HG03095 (cell line): Measurements from ENCODE around the gene S100A7A.

Source experiments
- ATAC-seq: cut with Tn5 transposase; IDR thresholded peaks from one replicate; pipeline ENCODE4 v1.9.1; 2021; ENCODE audit warnings: moderate library complexity; ENCODE audit not compliant: unreplicated experiment

Gene S100A7A

DNA sequence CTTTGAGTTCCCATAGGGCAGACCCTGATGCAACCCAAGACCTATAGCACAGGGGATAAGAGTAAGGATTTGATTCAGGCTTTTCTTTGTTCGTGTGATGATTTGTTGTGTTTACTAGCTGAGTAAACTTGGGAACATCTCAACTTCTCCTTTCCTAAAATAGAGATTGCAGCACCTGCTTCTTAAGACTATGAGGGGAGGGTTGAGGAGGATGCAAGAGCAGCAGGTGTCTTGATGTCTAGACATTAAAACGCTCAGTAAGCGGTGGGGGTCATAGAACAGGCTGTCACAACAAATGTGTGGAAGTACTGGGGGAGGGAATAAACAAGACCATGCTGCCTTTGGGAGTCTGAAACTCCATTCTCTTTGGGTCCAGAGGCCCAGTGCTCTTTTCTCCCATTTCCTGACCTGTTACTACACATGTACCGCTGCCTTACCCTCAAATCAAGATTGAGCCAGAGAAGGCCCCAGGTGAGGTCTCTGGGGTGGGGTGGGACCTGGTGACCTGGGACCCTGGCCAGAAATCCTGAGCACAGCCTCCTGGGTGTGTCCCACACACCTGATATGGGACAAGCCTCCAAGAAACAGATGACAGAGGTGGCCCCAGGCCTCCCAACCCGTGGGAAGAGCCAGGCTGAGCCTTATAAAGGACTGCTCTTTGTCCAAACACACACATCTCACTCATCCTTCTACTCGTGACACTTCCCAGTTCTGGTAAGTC, at the start of gene S100A7A:
TSS of gene S100A7A (plus strand) at position 671 of the 721 bp plus-strand sequence. CDS start 1,563 bp downstream, outside the sequence.
- no peak for ATAC-seq

DNA sequence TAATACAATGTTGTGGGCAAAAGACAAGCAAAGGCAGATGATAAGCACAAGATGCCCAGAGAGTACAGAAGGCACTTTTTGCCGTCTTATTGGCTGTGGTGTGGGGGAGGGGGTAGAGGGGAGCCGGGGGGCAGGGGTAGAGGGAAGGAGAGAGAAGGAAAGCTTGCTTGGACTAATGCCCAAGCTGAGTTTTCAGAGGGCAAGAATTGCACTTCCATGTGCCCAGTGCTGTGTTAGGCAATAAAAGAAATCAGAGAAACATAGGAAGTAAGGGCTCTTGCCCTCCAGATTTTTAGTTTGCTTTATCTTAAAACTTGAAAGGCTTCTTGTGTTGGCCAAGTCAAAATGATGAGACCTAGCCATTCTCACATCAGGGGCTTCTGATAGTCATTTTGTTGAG, 49.2 kb upstream of the S100A7A start:
- ATAC-seq, result no peak

DNA sequence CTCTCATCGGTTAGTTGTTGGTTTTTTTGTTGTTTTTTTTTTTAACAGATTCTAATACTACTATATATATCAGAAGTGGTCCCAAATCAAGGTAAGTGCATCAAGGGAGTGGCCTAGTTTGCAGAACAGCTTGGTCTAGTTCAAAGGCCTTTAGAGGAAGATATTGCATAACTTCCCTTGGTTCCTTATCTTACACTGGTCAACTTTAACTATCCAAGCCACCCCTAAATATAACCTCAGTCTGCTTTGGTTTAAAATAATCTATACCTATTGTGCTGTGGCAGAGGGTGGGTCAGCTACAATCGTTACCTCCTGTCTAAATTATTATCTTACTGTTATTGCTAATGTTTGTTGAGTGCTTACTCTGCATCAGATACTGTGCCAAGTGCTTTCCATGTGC, 47.8 kb upstream of the S100A7A start:
- ATAC-seq, result no peak

DNA sequence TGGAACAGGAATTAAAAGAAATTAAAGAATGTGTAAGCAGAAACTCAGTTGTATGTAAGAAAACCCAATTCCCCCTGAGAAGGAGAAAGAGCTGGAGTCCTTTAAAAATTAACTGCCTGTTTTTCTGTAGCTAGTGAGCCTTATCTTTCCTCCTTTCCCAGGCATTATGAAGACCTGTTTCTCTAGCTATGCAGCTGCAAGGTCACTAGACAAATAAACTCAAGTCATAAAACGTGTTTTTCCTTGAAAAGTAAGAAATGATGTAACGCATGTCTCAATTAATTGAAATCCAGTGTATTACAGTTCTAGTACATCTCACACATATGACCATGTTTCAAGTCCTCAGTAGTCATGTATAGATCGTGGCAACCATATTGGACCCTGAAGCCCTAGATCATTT, 46.2 kb upstream of the S100A7A start:
- no peak for ATAC-seq

DNA sequence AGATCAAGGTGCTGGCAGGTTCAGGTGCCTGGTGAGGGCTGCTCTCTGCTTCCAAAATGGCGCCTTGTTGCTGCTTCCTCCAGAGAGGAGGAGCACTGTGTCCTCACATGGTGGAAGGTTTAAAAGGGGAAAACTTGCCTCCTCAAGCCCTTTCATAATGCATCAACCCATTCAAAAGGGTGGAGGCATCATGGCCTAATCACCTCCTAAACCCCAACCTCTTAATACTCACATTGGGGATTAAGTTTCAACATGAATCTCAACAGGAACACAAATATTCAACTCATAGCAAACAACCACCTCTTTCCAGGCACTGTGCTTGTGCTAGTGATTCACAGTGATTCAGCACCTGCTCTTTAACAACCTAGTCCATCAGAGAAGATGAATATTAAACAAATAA, 45.1 kb upstream of the S100A7A start:
- ATAC-seq, result no peak

DNA sequence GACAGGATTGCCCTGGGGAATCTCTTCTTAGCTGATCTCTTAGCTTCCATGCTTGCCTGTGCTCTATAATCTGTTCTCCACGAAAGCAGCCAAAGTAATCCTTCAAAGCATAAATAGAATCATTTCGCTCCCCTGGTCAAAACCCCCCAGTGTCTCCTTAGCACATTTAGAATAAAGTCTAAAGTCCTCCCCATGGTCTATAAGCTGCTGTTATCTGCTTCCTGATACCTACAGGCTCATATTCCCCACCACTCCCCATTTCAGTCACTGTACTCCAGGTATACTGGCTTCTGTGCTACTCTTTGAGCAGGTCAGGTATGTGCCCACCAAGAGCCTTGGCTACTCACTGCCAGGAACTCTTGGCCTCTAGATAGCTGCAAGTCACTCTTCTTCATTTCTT, 43.7 kb upstream of the S100A7A start:
- no peak for ATAC-seq

DNA sequence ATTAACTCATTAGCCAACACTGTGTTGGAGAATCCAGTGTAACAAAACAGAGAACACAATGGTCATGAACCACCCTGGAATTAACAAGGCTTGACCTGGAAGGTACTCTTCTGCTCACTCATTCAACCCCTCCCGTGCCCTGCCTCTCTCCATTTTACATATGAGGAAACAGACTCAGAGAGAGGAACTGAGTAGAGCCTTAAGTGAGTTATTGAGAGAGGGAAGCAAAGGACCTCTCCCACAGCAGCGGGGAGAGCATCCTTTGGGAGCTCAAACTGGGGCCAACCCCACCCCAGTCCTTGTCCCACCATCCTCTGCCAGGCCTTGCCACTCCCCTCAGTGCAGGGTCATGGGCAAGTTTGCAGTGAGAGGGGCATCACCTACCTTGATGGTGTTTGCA, 42.2 kb upstream of the S100A7A start:
- no peak for ATAC-seq

DNA sequence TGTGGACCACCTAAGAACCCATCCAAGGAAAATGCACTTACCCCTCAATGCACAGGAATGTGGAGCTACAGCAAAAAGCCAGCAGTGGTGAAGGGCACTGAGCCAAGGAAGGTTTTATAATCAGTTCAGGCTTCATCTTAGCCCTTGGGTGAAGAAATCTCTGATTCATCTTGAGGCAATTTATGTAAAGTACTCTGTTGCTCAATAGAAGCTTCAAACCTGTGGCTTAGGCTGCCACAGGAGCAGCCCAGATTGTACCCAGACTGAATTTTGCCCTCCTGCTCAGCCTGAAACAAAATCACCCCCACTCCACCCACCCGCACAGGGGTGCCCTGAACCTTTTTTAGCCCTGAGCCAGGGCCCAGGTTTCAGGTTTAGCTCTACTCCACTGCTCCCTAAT, 40.8 kb upstream of the S100A7A start, which contains the start of gene S100A12:
TSS of gene S100A12 (minus strand) at position 111 of the 400 bp plus-strand sequence. CDS start 1,029 bp downstream, outside the sequence.
- no peak for ATAC-seq

DNA sequence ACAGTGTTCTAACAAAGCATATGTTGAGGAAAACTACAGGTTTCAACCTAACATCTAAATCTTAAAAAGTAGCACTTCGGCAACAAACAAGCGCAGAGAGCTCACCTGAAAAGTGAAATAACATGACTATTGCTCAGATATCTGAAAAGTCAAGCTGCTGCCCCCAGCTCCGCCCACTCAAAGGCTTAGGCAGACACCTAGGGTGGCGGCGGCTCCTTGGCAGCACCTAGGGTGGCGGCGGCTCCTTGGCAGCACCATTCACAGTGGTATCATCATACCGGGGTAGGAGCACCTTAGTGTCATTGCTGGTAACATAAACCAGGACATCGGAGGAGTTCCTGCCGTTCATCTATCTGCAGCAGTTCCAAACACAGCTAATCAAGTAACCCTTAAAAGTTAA, 36.7 kb upstream of the S100A7A start:
- no peak for ATAC-seq

DNA sequence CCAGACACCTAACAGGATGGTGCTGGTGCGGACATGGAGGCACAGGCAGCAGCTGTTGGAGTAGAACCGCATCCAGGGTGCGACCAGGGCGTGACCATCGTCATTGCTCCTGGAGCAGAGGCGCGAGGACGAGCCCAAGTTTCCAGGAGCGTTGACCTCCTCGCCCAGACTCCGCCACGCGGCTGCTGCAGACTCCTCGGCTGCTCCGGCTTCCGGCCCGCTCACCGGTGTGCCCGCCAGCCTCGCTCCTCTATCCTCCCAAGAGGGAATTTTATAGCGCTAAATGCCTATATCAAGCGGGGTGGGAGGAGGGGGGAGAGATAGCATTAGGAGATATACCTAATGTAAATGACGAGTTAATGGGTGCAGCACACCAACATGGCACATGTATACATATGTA, 35.6 kb upstream of the S100A7A start:
- ATAC-seq, result no peak

DNA sequence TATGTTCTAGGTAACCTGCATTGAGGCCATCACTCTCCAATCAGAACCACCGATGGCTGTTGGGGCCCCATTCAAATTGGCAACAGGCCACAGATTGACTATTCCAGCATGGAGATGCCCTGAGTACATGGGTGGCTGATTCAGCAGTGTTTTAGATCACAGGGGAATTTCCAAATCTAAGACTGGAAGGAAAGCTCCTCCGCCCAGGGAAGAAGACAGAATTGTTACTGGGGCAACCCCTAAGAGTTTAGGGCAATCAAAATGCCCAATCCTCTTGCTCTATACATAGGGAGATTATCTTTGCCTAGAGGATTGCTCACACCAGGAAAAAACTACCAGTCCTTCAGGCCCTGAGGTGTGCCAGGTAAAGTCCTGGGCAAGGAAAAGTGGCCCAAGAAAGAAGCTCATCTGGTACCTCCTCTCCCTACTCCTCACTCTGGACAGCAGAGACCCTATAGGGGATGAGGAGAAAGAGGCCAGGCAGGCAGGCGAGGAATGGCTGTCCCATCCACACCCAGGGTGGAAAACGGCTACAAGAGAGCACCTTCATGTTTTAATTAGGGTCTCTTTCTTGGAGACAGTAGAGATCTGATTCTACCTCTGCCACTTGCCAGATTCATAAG, 31.3 kb upstream of the S100A7A start:
- ATAC-seq, result no peak

DNA sequence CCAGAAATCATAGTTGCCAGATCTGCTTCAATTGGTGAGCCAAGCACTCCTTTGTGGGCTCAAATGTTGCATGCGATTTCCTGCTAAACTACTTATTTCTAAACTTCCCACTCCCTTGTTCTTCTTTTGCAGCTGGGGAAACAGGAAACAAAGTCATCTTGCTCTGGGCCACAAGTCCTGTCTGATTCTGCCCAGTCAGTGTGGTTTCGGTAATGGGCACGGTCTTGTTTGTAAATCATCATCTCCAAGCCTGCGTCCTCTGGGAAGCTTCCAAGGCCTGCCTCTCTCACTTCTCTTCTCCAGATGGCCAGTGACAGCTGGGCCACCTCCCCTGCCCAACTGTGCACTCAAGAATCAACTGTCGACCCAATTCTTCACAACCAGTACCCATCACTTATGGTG, 29.8 kb upstream of the S100A7A start:
- ATAC-seq, result no peak

DNA sequence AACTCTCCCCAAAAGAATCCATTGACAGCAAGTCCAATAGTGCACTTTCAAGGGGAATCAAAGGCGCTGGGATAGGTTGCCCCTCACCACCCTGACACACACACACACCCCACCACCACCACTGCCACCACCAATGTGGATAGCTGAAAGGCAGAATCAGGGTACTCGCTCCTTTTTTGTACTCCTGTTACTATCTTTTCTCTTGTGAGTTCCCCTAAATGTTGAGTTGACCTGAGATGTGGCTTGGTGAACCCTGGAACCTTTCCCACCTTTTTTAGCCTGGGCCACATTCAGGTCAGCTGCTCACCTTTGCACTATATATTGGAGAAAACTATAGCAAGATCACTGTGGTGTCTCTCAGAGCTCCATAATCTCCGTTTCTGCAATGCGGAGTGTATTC, 29.3 kb upstream of the S100A7A start:
- no peak for ATAC-seq

DNA sequence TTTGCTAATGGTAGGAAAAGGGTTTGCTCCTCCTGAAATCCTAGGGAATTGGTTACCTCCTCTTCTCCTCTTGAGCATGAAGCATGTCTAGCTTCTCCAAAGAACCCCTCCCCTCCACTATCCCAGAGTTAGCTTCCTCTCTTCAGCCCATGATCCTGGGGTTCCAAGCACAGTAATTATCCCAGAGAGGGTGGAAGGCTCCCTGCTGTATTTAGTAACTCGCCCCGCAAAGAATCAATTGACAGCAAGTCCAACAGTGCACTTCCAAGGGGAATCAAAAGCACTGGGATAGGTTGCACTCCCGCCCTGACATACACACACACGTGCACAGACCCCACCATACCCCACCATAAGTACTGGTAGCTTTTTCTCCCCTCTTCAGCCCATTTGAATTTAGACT, 28.5 kb upstream of the S100A7A start:
- ATAC-seq, result no peak

DNA sequence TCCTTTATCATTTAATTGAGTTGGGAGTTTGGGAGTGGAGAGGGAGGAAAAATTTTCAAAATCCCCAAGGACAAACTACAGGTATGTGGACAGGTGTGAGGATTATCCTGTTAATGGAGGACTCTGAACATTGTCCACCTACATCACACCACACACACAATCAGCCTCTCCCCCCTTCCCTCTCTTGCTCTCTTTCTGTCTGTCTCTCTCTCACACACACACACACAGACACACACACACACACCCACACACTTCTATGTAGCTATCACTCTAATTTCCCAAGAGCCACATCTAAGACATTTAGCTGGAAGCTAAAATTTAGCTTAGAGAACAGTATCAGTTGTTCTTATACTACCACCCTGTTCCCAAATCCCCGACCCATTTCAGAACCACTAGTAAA, 26.9 kb upstream of the S100A7A start:
- ATAC-seq, result no peak

DNA sequence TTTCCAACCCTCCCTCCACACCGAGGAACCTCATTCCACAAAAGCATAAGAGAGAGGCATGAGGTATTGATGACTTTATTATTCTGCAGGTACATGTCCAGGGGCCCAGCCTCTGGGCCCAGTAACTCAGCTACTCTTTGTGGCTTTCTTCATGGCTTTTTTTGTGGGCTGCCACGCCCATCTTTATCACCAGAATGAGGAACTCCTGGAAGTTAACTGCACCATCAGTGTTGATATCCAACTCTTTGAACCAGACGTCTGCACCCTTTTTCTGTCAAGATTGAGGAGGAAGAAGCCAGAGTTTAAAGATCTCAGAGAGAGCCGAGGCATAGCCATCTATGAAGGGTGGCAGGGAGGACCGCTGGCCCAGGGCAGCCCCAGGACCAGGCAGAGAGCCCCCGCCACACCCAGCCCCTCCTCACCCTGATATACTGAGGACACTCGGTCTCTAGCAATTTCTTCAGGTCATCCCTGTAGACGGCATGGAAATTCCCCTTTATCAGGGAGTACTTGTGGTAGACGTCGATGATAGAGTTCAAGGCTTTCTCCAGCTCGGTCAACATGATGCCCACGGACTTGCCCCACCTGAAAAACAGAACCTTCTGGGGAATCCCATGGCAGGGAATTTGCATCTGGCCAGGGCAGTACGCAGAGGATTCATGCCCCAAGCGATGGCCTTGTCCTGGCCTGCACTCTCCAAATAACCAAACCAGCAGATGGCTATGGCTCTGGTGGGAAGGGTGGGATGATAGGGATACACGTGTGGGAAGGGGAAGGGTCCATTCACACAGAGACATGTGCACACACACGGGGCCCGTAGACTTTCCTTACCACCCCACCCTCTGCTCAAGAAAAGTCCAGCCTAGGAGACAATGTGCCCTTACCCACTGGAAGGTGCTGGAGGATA, 26.1 kb upstream of the S100A7A start:
- ATAC-seq, result no peak

DNA sequence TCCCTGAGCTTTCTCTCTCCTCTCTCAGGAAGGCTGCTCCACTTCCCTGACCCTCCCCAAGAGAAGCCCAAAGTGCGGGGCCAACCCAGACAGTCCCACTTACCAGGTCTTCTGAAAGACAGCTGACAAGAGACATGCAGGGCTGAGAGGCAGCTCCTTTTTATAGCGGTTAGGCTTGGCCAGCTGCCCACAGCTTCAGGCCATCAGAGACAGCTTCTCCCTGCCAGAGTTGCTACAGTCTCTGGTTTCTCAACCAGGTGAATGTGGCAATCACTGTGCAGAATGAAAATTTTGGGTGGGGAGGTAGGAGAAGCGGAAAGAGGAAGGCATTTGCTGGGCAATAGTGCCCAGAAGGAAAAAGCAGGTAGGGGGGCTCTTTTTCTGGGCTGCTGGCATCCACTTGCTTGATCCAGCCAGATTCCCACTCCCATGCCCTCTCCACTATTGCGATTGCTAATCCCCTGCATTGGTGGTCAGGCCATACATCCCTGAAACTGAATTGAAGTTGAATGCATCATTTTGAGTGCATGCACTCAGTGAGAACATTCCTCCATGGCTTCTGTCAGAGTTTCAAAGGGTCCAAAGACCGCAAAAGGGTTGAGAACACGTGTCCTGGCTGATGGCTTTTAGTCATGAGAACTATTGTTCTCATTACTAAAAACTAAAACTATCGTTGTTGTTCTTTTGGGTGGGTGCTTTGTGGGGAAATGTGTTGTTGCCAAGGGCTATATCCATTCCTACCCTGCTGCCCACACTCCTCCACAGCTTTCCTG, 25.2 kb upstream of the S100A7A start, which contains the start of gene S100A8:
TSS of gene S100A8 (minus strand) at position 136 of the 773 bp plus-strand sequence. CDS start 538 bp downstream, outside the sequence.
- ATAC-seq, result no peak

DNA sequence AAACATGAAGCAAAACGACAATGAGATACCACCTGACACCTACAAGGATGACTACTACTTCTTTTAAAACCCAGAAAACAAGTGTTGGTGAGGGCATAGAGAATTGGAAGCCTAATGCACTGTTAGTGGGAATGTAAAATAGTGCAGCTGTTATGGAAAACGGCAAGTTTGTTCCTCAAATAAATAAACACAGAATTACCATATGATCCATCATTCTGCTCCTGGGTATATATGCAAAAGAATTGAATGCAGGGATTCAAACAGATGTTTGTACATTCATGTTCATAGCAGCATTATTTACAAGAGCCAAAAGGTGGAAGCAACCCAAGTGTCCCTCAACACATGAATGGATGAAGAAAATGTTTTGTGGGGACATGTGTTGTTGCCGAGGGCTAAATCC, 24.1 kb upstream of the S100A7A start:
- no peak for ATAC-seq

DNA sequence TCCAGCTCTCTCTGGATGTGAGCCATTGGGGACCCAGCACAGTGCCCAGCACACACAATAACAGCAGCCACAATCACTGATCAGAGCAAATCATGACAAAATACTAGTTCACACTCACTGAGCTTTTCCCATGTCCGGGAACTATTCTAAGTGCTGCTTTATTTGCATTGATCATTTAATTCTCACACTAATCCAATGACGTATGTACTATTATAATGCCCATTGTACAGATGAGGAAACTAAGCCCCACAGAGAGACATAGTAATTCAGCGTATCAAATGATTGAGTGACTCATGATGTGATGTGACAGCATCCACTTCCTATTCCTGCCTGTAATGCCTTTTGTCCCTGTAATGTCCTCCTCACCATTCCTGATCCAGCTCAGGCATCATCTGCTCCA, 23.5 kb upstream of the S100A7A start:
- ATAC-seq, result no peak

DNA sequence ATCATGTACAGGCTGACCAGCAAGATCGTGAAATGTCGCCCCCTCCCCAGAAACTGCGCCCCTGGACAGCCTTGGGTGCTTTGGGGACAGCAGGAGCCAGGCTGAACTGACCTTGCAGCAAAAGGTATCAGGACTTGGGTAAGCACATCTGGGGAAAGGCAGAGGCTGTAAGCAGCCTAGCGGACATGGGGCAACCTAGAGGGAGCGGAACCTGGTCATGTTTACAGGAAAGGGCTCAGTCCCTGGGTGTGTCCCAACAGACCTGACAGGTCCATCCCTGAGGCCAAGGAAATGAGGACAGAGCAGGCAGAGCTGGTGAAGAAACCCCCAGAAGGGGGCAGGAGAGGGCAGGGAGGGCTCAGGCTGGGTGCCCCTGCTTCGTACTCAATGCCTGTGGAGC, 22.4 kb upstream of the S100A7A start:
- no peak for ATAC-seq

DNA sequence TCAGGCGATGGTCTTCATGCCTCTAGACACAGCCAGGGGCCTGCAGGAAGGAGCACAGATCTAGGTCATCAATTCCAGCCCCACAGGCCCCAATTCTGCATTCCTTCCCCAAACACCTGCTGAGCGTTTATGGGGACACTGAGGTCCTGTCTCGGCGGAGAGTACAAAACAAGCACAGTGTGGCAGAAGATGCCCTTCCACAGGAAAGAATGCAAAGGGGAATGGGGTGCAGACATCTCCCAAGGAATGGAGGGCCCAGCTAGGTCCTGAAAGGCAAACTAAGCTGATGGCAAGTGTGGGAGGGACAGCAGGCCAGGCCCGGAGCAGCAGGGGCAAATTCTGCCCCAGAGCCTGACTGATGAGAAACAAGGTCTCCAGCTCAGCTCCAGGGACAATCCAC, 21.9 kb upstream of the S100A7A start:
- ATAC-seq, result no peak
